ENCODE measurements around the gene MTHFD2L.

DNA sequence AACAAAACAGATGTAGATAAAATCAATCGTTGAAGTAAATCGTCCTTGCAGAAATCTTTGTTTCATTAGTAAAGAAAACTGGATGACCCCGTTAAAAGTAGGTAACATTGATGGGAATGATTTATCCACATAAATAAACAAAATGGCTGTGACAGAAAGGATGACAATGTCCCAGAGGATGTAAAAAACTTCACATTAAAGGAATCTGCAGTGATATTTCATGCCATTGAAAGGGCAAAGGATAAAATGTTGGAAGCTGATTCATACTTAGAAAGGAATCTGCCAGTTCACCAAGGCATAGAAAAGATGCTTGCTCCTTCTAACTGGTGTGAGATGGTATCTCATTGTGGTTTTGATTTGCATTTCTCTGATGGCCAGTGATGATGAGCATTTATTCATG lies 126.1 kb downstream of the MTHFD2L start:
- TF ChIP-seq EZH2 (IDR thresholded peaks at IDR 0.05; ENCODE audit: low read length, unreplicated experiment) (no peak), EZH2phosphoT487 (IDR thresholded peaks at IDR 0.05; ENCODE audit: borderline replicate concordance, low read length) (no peak)
- TF ChIP-seq, protein P1, sequence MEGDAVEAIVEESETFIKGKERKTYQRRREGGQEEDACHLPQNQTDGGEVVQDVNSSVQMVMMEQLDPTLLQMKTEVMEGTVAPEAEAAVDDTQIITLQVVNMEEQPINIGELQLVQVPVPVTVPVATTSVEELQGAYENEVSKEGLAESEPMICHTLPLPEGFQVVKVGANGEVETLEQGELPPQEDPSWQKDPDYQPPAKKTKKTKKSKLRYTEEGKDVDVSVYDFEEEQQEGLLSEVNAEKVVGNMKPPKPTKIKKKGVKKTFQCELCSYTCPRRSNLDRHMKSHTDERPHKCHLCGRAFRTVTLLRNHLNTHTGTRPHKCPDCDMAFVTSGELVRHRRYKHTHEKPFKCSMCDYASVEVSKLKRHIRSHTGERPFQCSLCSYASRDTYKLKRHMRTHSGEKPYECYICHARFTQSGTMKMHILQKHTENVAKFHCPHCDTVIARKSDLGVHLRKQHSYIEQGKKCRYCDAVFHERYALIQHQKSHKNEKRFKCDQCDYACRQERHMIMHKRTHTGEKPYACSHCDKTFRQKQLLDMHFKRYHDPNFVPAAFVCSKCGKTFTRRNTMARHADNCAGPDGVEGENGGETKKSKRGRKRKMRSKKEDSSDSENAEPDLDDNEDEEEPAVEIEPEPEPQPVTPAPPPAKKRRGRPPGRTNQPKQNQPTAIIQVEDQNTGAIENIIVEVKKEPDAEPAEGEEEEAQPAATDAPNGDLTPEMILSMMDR (conservative IDR thresholded peaks at IDR 0.05; ENCODE audit: low read depth, low read length) = no peak

Measured in PC-3 (cell line).